Breast epithelium (tissue), 4 donors: Measurements from ENCODE around the gene MCRIP2. TPM values are rescaled to one million over a fixed set of nuclear protein-coding genes. Genes with fewer than 3 reads are reported as not detected.

Experiments
- DNase-seq, 2 donors: peaks; one replicate each; pipeline ENCODE4 v3.0.0-alpha.2; 2019; ENCODE audit warnings: low spot score in 2 of 2
- H3K27ac ChIP-seq, 2 donors: fragments of 200-600 bp; sonication (generic) in 1 of 2; one replicate each; pipeline ENCODE4 v1.5.1; 2016 to 2019; ENCODE audit warnings: mild to moderate bottlenecking in 1 of 2
- H3K27me3 ChIP-seq, 2 donors: fragments of 200-600 bp; sonication (generic) in 1 of 2; one replicate each; pipeline versions ENCODE4 v1.5.1 to v1.6.0; 2017 to 2019; ENCODE audit warnings: control low read depth in 1 of 2, mild to moderate bottlenecking in 1 of 2
- H3K36me3 ChIP-seq: fragments of 200-600 bp; one replicate; pipeline ENCODE4 v1.5.1; 2019
- H3K4me1 ChIP-seq, 2 donors: fragments of 200-600 bp; sonication (generic); one replicate each; pipeline ENCODE4 v1.5.1; 2016 to 2019; ENCODE audit warnings: control low read depth in 1 of 2
- H3K4me3 ChIP-seq, 3 donors: fragments of 200-600 bp; sonication (generic); 1 replicate in 2 of 3; 2 replicates in 1 of 3; pipeline ENCODE4 v1.5.1; 2016 to 2019; ENCODE audit warnings: mild to moderate bottlenecking in 3 of 3, moderate library complexity in 2 of 3
- H3K9me3 ChIP-seq, 2 donors: fragments of 200-600 bp; sonication (generic) in 1 of 2; one replicate each; pipeline ENCODE4 v1.5.1; 2016 to 2019; ENCODE audit warnings: control low read depth in 1 of 2
- POLR2A ChIP-seq: fragments of 450-650 bp; IDR thresholded peaks from one replicate; pipeline ENCODE4 v1.6.1; 2016; ENCODE audit warnings: antibody characterized with exemption, mild to moderate bottlenecking, moderate library complexity
- POLR2AphosphoS5 ChIP-seq, 3 donors: sonication (generic); formaldehyde crosslinking; IDR thresholded peaks; one replicate each; pipeline ENCODE4 v1.6.1; 2017; ENCODE audit warnings: antibody characterized with exemption in 3 of 3
- intact Hi-C: fragments of 100-400 bp; cut with DNase I; formaldehyde crosslinking; loops from one replicate; pipeline ENCODE4 v1.15.1; 2023; ENCODE audit warnings: low total_unique reads
- total RNA-seq, 3 donors: library from RNA; depleted of rRNA; stranded (reverse); fragments of >200 nt; gene quantifications; one replicate each; pipeline ENCODE4 v1.1.0, GENCODE V29; 2016
- TF ChIP-seq, protein P1 (sequence below), 3 donors: fragments of 450-650 bp; IDR thresholded peaks; one replicate each; pipeline ENCODE4 v1.5.1; 2016 to 2017; ENCODE audit warnings: antibody characterized with exemption in 3 of 3, mild to moderate bottlenecking in 3 of 3, moderate library complexity in 3 of 3

Gene MCRIP2
- total RNA-seq, 3 donors from 2014 or later, result 26.8 to 39.7 (median 34.9) TPM

DNA sequence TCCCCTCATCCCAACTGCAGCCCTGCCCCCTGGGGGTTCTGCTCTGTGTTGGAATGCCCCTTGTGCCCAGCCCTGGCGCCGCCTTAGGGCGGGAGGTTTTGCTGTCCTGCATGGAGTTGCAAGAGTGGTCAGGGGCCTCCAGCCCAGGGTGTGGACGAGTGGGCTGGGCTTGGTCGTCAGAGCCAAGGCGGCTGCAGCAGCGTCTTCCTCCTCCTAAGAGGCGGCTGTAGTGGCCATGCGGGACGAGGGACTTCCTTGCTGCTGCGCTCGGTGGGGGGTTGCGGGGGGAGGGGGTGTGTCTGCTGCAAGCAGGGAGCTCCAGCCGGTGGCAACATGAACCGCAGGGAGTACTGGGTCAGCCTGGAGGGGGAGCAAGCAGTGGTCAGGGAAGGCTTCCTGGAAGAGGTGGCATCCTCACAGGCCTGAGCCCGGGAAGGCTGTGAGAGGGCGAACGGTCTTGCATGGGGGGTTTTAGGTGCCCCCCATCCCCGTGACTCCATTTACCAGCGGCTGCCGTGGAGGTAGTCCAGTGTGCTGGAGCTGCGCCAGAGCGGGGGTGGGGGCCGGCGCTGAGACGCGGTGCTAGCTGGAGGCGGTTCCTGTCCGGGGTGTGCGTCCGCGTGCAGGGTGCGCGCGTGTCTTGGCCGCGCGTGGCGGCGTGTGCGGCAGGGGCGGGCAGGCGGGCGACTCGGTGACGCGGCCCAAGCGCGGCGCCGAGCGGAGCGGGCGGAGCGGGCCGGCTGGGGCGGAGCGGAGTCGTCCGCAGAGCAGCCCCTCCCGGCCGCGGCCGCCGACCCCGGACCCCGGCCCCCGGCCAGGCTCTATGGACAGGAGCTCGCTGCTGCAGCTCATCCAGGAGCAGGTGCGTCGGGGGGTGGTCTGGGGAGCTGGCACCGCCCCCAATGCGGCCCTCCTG, 33.6 kb downstream of the MCRIP2 start, which contains the start of gene RHBDL1:
Gene RHBDL1 (plus strand): TSS at position 704 of the 916 bp plus-strand sequence. CDS start 120 bp downstream, at position 824.
- H3K36me3 ChIP-seq, result peaks cover 7% of the 10 kb centered on the region
- intact Hi-C loops, result no loop called here
- peaks cover 0 to 9% of the 10 kb centered on the region in 2 donors for H3K4me1 ChIP-seq
- peak within 1 kb of the TSS in 1 of 2 donors; percentile 7 for H3K27ac ChIP-seq
- peak within 1 kb of the TSS; percentile 25 to 67 (median 33) for H3K4me3 ChIP-seq
- no peak for DNase-seq
- H3K9me3 ChIP-seq, result no peaks in the 10 kb centered on the region
- no peaks in the 10 kb centered on the region for H3K27me3 ChIP-seq
- no peak for TF ChIP-seq POLR2A
- TF ChIP-seq, protein P1, sequence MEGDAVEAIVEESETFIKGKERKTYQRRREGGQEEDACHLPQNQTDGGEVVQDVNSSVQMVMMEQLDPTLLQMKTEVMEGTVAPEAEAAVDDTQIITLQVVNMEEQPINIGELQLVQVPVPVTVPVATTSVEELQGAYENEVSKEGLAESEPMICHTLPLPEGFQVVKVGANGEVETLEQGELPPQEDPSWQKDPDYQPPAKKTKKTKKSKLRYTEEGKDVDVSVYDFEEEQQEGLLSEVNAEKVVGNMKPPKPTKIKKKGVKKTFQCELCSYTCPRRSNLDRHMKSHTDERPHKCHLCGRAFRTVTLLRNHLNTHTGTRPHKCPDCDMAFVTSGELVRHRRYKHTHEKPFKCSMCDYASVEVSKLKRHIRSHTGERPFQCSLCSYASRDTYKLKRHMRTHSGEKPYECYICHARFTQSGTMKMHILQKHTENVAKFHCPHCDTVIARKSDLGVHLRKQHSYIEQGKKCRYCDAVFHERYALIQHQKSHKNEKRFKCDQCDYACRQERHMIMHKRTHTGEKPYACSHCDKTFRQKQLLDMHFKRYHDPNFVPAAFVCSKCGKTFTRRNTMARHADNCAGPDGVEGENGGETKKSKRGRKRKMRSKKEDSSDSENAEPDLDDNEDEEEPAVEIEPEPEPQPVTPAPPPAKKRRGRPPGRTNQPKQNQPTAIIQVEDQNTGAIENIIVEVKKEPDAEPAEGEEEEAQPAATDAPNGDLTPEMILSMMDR (IDR thresholded peaks at IDR 0.05), result no peak
- no peak for TF ChIP-seq POLR2AphosphoS5 (IDR thresholded peaks at IDR 0.05)

GRCh38 chr16:675884-676564, 34.4 kb downstream of the MCRIP2 start:
- H3K27me3 ChIP-seq, result no peaks in the 10 kb centered on the region
- no peak for DNase-seq
- peaks cover 6% of the 10 kb centered on the region for H3K36me3 ChIP-seq
- peaks cover 2 to 11% of the 10 kb centered on the region in 2 donors for H3K4me1 ChIP-seq
- peak overlapping the region; percentile 25 to 67 (median 33) for H3K4me3 ChIP-seq
- no peaks in the 10 kb centered on the region for H3K9me3 ChIP-seq
- TF ChIP-seq POLR2AphosphoS5 (IDR thresholded peaks at IDR 0.05) (no peak), POLR2A (no peak)
- TF ChIP-seq, protein P1 (IDR thresholded peaks at IDR 0.05), result no peak
- H3K27ac ChIP-seq, result peak overlapping the region in 1 of 2 donors; percentile 7
- intact Hi-C loops, result no loop called here

DNA sequence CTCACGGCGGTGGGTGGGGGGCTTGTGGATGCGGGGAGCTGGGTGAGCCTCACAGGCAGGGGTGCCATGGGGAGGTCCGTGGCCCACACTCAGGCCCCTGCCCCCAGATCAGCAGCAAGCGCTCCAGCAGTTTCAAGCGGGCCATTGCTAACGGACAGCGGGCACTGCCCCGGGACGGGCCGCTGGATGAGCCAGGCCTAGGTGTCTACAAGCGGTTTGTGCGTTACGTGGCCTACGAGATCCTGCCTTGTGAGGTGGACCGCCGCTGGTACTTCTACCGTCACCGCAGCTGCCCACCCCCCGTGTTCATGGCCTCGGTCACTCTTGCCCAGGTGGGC, 34.9 kb downstream of the MCRIP2 start:
- intact Hi-C loops, result no loop called here
- H3K36me3 ChIP-seq, result peaks cover 6% of the 10 kb centered on the region
- peak overlapping the region in 1 of 3 donors; percentile 39 for H3K4me3 ChIP-seq
- H3K9me3 ChIP-seq, result no peaks in the 10 kb centered on the region
- no peak overlapping the region for H3K27ac ChIP-seq
- no peak for TF ChIP-seq POLR2AphosphoS5 (IDR thresholded peaks at IDR 0.05)
- TF ChIP-seq, protein P1 (IDR thresholded peaks at IDR 0.05), result no peak
- H3K27me3 ChIP-seq, result no peaks in the 10 kb centered on the region
- H3K4me1 ChIP-seq, result peaks cover 7 to 16% of the 10 kb centered on the region in 2 donors
- no peak for DNase-seq

DNA sequence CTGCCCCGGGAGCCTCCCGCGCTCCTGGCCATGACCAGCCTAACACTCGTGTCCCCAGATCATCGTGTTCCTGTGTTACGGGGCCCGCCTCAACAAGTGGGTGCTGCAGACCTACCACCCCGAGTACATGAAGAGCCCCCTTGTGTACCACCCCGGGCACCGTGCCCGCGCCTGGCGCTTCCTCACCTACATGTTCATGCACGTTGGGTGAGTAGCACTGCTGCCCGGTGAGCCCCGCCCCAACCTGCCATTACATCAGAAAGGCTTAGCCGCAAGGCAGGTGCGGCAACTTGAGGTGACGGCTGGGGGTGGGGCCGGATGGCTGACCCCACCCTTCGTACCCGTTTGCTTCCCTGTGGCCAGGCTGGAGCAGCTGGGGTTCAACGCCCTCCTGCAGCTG, 35.3 kb downstream of the MCRIP2 start:
- Histone ChIP-seq H3K4me1 (peaks cover 9 to 20% of the 10 kb centered on the region in 2 donors), H3K4me3 (peak overlapping the region in 2 of 3 donors; percentile 15 to 39), H3K9me3 (no peaks in the 10 kb centered on the region), H3K27ac (no peak overlapping the region), H3K27me3 (no peaks in the 10 kb centered on the region), H3K36me3 (peaks cover 6% of the 10 kb centered on the region)
- intact Hi-C loops, result no loop called here
- peak in 1 of 2 donors; percentile 74 for DNase-seq
- TF ChIP-seq, protein P1 (IDR thresholded peaks at IDR 0.05), result no peak
- TF ChIP-seq POLR2AphosphoS5 (IDR thresholded peaks at IDR 0.05) (no peak), POLR2A (no peak)
